Mesendoderm (in vitro differentiated cells): ENCODE results near the gene PYHIN1.

ENCODE experiments used
- DNase-seq: peaks from one replicate; pipeline ENCODE4 v3.0.0; 2013
- H2AK5ac ChIP-seq: 2 replicates; pipeline ENCODE4 v1.6.1; 2013; ENCODE audit warnings: low read length, inconsistent platforms
- H2BK120ac ChIP-seq: 2 replicates; pipeline ENCODE4 v1.6.1; 2013; ENCODE audit warnings: low read depth, mild to moderate bottlenecking, low read length, moderate library complexity, mixed read lengths
- H2BK15ac ChIP-seq: replicated peaks from 2 replicates; pipeline ENCODE4 v1.6.1; 2013; ENCODE audit warnings: low read depth, mild to moderate bottlenecking, moderate library complexity
- H2BK5ac ChIP-seq: 2 replicates; pipeline ENCODE4 v1.6.1; 2013; ENCODE audit warnings: low read length, inconsistent platforms
- H3K18ac ChIP-seq: 2 replicates; pipeline ENCODE4 v1.6.1; 2013; ENCODE audit warnings: mild to moderate bottlenecking, low read length, mixed read lengths
- H3K23ac ChIP-seq: one replicate; pipeline ENCODE4 v1.6.1; 2013; ENCODE audit warnings: low read length
- H3K27ac ChIP-seq: 2 replicates; pipeline ENCODE4 v1.5.1; 2013; ENCODE audit warnings: low read depth, mild to moderate bottlenecking, inconsistent platforms, low read length, moderate library complexity
- H3K27me3 ChIP-seq: 2 replicates; pipeline ENCODE4 v1.6.1; 2013; ENCODE audit warnings: low read length, control low read depth, mild to moderate bottlenecking, inconsistent platforms; ENCODE audit not compliant: insufficient read depth, poor library complexity
- H3K36me3 ChIP-seq: 2 replicates; pipeline ENCODE4 v1.6.1; 2013; ENCODE audit warnings: low read length, inconsistent platforms; ENCODE audit not compliant: control insufficient read depth, insufficient read depth
- H3K4ac ChIP-seq: one replicate; pipeline ENCODE4 v1.6.1; 2013; ENCODE audit warnings: low read depth, mild to moderate bottlenecking, low read length, moderate library complexity
- H3K4me1 ChIP-seq: 2 replicates; pipeline ENCODE4 v1.6.1; 2013; ENCODE audit warnings: low read depth, low read length, inconsistent platforms; ENCODE audit not compliant: control insufficient read depth
- H3K4me2 ChIP-seq: 2 replicates; pipeline ENCODE4 v1.6.1; 2013; ENCODE audit warnings: low read length
- H3K4me3 ChIP-seq: 2 replicates; pipeline ENCODE4 v1.5.1; 2013; ENCODE audit warnings: mild to moderate bottlenecking, low read length
- H3K56ac ChIP-seq: one replicate; pipeline ENCODE4 v1.6.1; 2013; ENCODE audit warnings: low read length
- H3K79me1 ChIP-seq: 2 replicates; pipeline ENCODE4 v1.6.1; 2013; ENCODE audit warnings: low read length, inconsistent platforms
- H3K79me2 ChIP-seq: 2 replicates; pipeline ENCODE4 v1.6.1; 2013; ENCODE audit warnings: mild to moderate bottlenecking, low read length; ENCODE audit not compliant: control insufficient read depth, insufficient read depth
- H3K9ac ChIP-seq: 2 replicates; pipeline ENCODE4 v1.6.1; 2013; ENCODE audit warnings: low read length, inconsistent platforms
- H4K5ac ChIP-seq: one replicate; pipeline ENCODE4 v1.6.1; 2013; ENCODE audit warnings: low read length
- H4K8ac ChIP-seq: one replicate; pipeline ENCODE4 v1.6.1; 2013; ENCODE audit warnings: low read depth, mild to moderate bottlenecking, control low read depth, low read length, moderate library complexity
- WGBS: extraction: QIAGEN DNeasy Blood & Tissue Kit; methylation state at CpG from one replicate; pipeline ENCODE4 v1.1.7; 2013; ENCODE audit warnings: low lambda C conversion rate, missing lambda C conversion rate; ENCODE audit not compliant: insufficient coverage; ENCODE audit errors: extremely low coverage; 5-methylcytosine and 5-hydroxymethylcytosine counted together

PYHIN1 gene

GRCh38 chr1:159014851-159015250, 83.5 kb downstream of the PYHIN1 start:
- no peak overlapping the region for H3K4ac ChIP-seq
- H4K8ac ChIP-seq, result no peak overlapping the region
- H3K79me1 ChIP-seq, result no peaks in the 10 kb centered on the region
- H3K4me1 ChIP-seq, result peaks cover under 1% of the 10 kb centered on the region
- no peak overlapping the region for H4K5ac ChIP-seq
- H3K79me2 ChIP-seq, result no peaks in the 10 kb centered on the region
- no peak overlapping the region for H2BK15ac ChIP-seq
- H2BK5ac ChIP-seq, result no peak overlapping the region
- H3K18ac ChIP-seq, result no peak overlapping the region
- no peak overlapping the region for H3K27ac ChIP-seq
- H3K23ac ChIP-seq, result no peak overlapping the region
- no peak overlapping the region for H2BK120ac ChIP-seq
- no peak overlapping the region for H3K9ac ChIP-seq
- no peak overlapping the region for H3K4me2 ChIP-seq
- no peak for DNase-seq
- no peak overlapping the region for H3K56ac ChIP-seq
- H3K27me3 ChIP-seq, result no peaks in the 10 kb centered on the region
- H2AK5ac ChIP-seq, result no peak overlapping the region
- H3K4me3 ChIP-seq, result no peak overlapping the region
- H3K36me3 ChIP-seq, result no peaks in the 10 kb centered on the region
- WGBS, result no CpG with 5 or more reads among the region's 3 CpGs

DNA sequence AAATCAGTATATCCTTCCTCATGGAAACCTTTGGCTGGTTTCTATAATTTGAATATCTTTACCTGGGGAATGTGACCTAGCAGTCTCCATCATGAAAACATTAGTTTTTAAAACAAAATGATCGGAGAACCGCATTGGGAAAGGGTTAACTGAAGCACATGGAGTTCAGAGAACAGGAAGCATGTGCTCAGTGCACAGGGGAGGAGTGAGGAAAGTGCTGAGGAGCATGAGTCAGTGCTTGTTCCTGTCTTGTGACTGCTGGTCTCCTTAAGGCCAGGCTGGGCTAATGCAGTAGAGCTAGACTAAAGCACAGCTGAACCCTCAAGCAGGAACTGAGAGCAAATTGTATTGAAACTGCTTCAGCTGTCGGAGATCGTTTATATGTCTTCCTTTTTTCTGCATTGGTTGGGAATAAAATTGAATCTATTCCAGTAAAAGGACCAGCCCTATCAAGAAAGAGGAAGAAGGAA, 84.1 kb downstream of the PYHIN1 start:
- peak; percentile 74 for DNase-seq
- Histone ChIP-seq H3K36me3 (no peaks in the 10 kb centered on the region), H3K4me1 (no peaks in the 10 kb centered on the region), H3K27ac (no peak overlapping the region), H4K5ac (no peak overlapping the region), H3K18ac (no peak overlapping the region), H2BK120ac (no peak overlapping the region), H3K27me3 (no peaks in the 10 kb centered on the region), H3K4me2 (no peak overlapping the region), H2BK5ac (no peak overlapping the region), H3K4ac (no peak overlapping the region), H3K79me1 (no peaks in the 10 kb centered on the region), H2AK5ac (no peak overlapping the region), H3K4me3 (no peak overlapping the region), H3K56ac (no peak overlapping the region), H3K23ac (no peak overlapping the region), H3K79me2 (no peaks in the 10 kb centered on the region), H4K8ac (no peak overlapping the region), H3K9ac (no peak overlapping the region), H2BK15ac (no peak overlapping the region)
- WGBS, result no CpG with 5 or more reads among the region's 4 CpGs

DNA sequence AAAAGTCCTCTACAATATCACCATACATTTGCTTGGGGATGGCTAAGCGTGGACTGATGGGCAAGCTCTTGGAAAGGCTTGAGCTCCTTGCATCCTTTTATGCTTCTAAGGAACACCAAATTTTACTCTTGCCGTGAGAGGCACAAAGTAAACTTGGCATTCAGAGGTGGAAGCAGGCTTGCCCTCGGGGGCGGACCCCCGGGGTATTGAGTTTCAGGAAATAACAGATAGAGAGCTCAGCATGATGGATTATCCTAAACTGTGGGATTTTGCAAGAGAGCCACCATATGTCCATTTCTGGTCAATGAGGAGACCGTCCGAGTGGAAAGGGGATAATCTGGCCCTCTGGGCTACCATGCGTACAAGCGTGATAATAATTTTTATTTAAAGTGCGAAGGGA, 92.4 kb downstream of the PYHIN1 start:
- no peak overlapping the region for H3K18ac ChIP-seq
- no peak overlapping the region for H3K23ac ChIP-seq
- no peak overlapping the region for H3K4me3 ChIP-seq
- peak; percentile 13 for DNase-seq
- no CpG with 5 or more reads among the region's 10 CpGs for WGBS
- H3K56ac ChIP-seq, result no peak overlapping the region
- H3K4ac ChIP-seq, result no peak overlapping the region
- no peaks in the 10 kb centered on the region for H3K4me1 ChIP-seq
- H3K79me1 ChIP-seq, result no peaks in the 10 kb centered on the region
- no peak overlapping the region for H4K8ac ChIP-seq
- no peak overlapping the region for H2BK15ac ChIP-seq
- H2BK5ac ChIP-seq, result no peak overlapping the region
- H2AK5ac ChIP-seq, result no peak overlapping the region
- H3K4me2 ChIP-seq, result no peak overlapping the region
- no peak overlapping the region for H4K5ac ChIP-seq
- no peak overlapping the region for H3K9ac ChIP-seq
- H3K36me3 ChIP-seq, result no peaks in the 10 kb centered on the region
- H3K79me2 ChIP-seq, result no peaks in the 10 kb centered on the region
- H2BK120ac ChIP-seq, result no peak overlapping the region
- H3K27me3 ChIP-seq, result no peaks in the 10 kb centered on the region
- H3K27ac ChIP-seq, result no peak overlapping the region

GRCh38 chr1:159025043-159025442, 93.7 kb downstream of the PYHIN1 start:
- Histone ChIP-seq H3K79me1 (no peaks in the 10 kb centered on the region), H3K56ac (no peak overlapping the region), H3K36me3 (no peaks in the 10 kb centered on the region), H4K5ac (no peak overlapping the region), H3K4ac (no peak overlapping the region), H2BK120ac (no peak overlapping the region), H2BK15ac (no peak overlapping the region), H3K4me2 (no peak overlapping the region), H3K4me3 (no peak overlapping the region), H2BK5ac (no peak overlapping the region), H3K9ac (no peak overlapping the region), H3K23ac (no peak overlapping the region), H3K27me3 (no peaks in the 10 kb centered on the region), H3K18ac (no peak overlapping the region), H3K4me1 (no peaks in the 10 kb centered on the region), H3K27ac (no peak overlapping the region), H2AK5ac (no peak overlapping the region), H4K8ac (no peak overlapping the region), H3K79me2 (no peaks in the 10 kb centered on the region)
- no CpG with 5 or more reads among the region's 7 CpGs for WGBS
- no peak for DNase-seq
